T-cell (primary cell): ENCODE measurements around the gene PRSS38. TPM values are rescaled to one million over a fixed set of nuclear protein-coding genes. Genes with fewer than 3 reads are reported as not detected.

Experiments used
- ATAC-seq, 4 experiments: fragments of 200-7000 bp in 3 of 4; fragments of 150-1000 bp in 1 of 4; cut with Tn5 transposase; replicated peaks in 1 of 4; 1 replicate in 3 of 4; 2 replicates in 1 of 4; pipeline ENCODE4 v1.10.0; 2021; ENCODE audit warnings: moderate library complexity in 3 of 4, mild to moderate bottlenecking in 2 of 4, moderate number of reproducible peaks in 1 of 4
- CTCF ChIA-PET, 2 donors: fragments of 300-600 bp; sonication (Branson Sonifier 250); formaldehyde crosslinking; loops; one replicate each; lab custom pipeline; 2022; ENCODE audit warnings: antibody characterized with exemption in 2 of 2; lab: Charles Lee
- POLR2A ChIA-PET, 2 donors: fragments of 300-600 bp; sonication (Branson Sonifier 250); formaldehyde crosslinking; loops; one replicate each; lab custom pipeline; 2022; ENCODE audit warnings: antibody characterized with exemption in 2 of 2; lab: Charles Lee
- DNase-seq, 35 experiments: peaks; one replicate each; pipeline versions ENCODE4 v3.0.0 to v3.0.0-alpha.2; 2013 to 2023
- H3K27ac ChIP-seq: one replicate; pipeline ENCODE4 v1.5.1; 2013; ENCODE audit warnings: low read length
- H3K27me3 ChIP-seq, 2 experiments: replicated peaks in 1 of 2; 1 replicate in 1 of 2; 2 replicates in 1 of 2; pipeline versions ENCODE4 v1.6.1 to v1.7.0; 2013; ENCODE audit warnings: low read length in 1 of 2, mixed read lengths in 1 of 2; ENCODE audit not compliant: control insufficient read depth in 2 of 2, insufficient read depth in 2 of 2; ENCODE audit errors: extremely low read depth in 1 of 2
- H3K36me3 ChIP-seq, 2 donors: 1 replicate in 1 of 2; 2 replicates in 1 of 2; pipeline versions ENCODE4 v1.6.1 to v1.7.0; 2013; ENCODE audit warnings: low read length in 1 of 2; ENCODE audit not compliant: control insufficient read depth in 2 of 2, insufficient read depth in 1 of 2; ENCODE audit errors: extremely low read depth in 1 of 2
- H3K4me1 ChIP-seq, 2 experiments: 1 replicate in 1 of 2; 2 replicates in 1 of 2; pipeline versions ENCODE4 v1.6.1 to v1.7.0; 2013; ENCODE audit warnings: low read length in 2 of 2, mixed read lengths in 1 of 2; ENCODE audit not compliant: insufficient read depth in 2 of 2, control insufficient read depth in 1 of 2; ENCODE audit errors: extremely low read depth in 1 of 2
- H3K4me3 ChIP-seq, 2 donors: 1 replicate in 1 of 2; 2 replicates in 1 of 2; pipeline versions ENCODE4 v1.5.1 to v1.7.0; 2013; ENCODE audit warnings: mild to moderate bottlenecking in 2 of 2, low read length in 1 of 2, moderate library complexity in 1 of 2; ENCODE audit not compliant: control insufficient read depth in 1 of 2; ENCODE audit errors: extremely low read depth in 1 of 2
- H3K9me3 ChIP-seq: 2 replicates; pipeline ENCODE4 v1.7.0; 2013
- H3K27ac Mint-ChIP-seq, 2 donors: one replicate each; pipeline ENCODE4 v1.8.0; 2020 to 2021; ENCODE audit warnings: mild to moderate bottlenecking in 2 of 2, mixed read lengths in 2 of 2
- H3K27me3 Mint-ChIP-seq, 2 donors: one replicate each; pipeline ENCODE4 v1.8.0; 2021 to 2022; ENCODE audit warnings: mixed read lengths in 2 of 2
- H3K36me3 Mint-ChIP-seq: one replicate; pipeline ENCODE4 v1.8.0; 2021; ENCODE audit warnings: mixed read lengths
- H3K4me1 Mint-ChIP-seq, 3 donors: one replicate each; pipeline ENCODE4 v1.8.0; 2020 to 2022; ENCODE audit warnings: mixed read lengths in 3 of 3, mild to moderate bottlenecking in 1 of 3
- H3K4me3 Mint-ChIP-seq, 3 donors: one replicate each; pipeline ENCODE4 v1.8.0; 2020 to 2022; ENCODE audit warnings: mild to moderate bottlenecking in 3 of 3, mixed read lengths in 3 of 3, moderate library complexity in 3 of 3
- H3K9me3 Mint-ChIP-seq, 3 donors: one replicate each; pipeline ENCODE4 v1.8.0; 2020 to 2022; ENCODE audit warnings: mixed read lengths in 3 of 3
- WGBS: methylation state at CpG from one replicate; pipeline ENCODE4 v1.1.5; 2013; ENCODE audit warnings: missing lambda C conversion rate; ENCODE audit not compliant: insufficient coverage; 5-methylcytosine and 5-hydroxymethylcytosine counted together
- total RNA-seq, 35 experiments: library from RNA in 6 of 35; stranded (reverse) in 6 of 35; fragments of 120-200 nt in 1 of 35; gene quantifications; one replicate each; pipeline versions ENCODE4 v1.2.1 to v1.2.4 and lab custom pipeline; 2013 to 2026

PRSS38 gene
- total RNA-seq, 5 donors from 2014 or later (not counting 1 experiment from before 2014, with no cell fraction given), result not detected

DNA sequence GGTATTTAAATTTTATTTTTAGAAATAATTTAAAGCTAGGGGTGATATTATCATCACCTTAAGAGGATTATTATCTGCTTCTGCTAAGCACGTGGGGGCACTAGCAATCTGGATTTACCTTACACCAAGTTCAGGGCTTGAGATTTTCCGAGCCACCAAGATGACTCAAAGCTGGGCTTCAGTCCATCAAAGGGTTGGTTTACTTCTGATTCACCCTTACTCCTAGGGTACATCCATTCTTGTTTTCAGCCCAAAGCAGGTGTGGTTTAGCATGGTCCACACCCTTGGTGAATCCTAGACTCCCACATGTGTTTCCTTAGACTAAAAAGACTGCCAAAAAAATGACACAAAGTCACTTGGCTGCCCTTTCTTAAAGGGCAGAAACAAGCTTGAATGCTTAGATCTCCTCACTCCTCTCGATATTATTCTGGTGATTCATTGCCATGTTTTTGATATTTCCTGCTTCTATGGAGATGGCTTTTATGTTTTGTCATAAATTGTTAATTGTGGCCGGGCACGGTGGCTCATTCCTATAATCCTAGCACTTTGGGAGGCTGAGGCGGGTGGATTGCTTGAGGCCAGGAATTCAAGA is 9.8 kb upstream of the PRSS38 start:
- Histone ChIP-seq H3K9me3 (peaks cover 2% of the 10 kb centered on the region), H3K27me3 (no peaks in the 10 kb centered on the region), H3K4me1 (no peaks in the 10 kb centered on the region), H3K27ac (no peak overlapping the region), H3K4me3 (no peak overlapping the region), H3K36me3 (no peaks in the 10 kb centered on the region)
- DNase-seq (no peak), ATAC-seq (no peak)
- peaks cover 9 to 14% of the 10 kb centered on the region in 2 donors for H3K27me3 Mint-ChIP-seq
- H3K36me3 Mint-ChIP-seq, result no peaks in the 10 kb centered on the region
- POLR2A ChIA-PET, result no interaction called here
- H3K27ac Mint-ChIP-seq, result no peak overlapping the region
- H3K4me1 Mint-ChIP-seq, result peaks cover 7 to 15% (median 9%) of the 10 kb centered on the region in 3 donors
- no CpG with 5 or more reads among the region's 6 CpGs for WGBS
- peaks cover 5 to 18% (median 10%) of the 10 kb centered on the region in 3 donors for H3K9me3 Mint-ChIP-seq
- H3K4me3 Mint-ChIP-seq, result no peak overlapping the region
- CTCF ChIA-PET, result no interaction called here

DNA sequence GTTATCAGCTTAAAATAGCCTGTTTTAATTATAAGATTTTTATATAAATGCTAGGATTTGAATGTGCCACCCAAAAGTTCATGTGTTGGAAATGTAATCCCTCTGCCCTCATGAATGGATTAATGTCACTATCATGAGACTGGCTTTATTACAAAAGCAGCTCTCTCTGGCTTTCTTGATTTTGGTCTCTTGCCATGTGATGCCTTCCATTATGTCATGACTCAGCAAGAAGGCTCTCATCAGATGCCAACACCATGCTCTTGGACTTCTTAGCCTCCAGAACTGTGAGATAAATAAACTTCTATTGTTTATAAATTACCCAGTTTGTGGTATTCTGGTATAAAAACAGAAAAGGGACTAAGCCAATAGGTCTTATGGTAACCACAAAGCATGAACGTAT is 6.9 kb upstream of the PRSS38 start:
- ATAC-seq, result no peak
- H3K27ac ChIP-seq, result no peak overlapping the region
- Mint-ChIP-seq H3K9me3 (peaks cover 12 to 25% (median 22%) of the 10 kb centered on the region in 3 donors), H3K4me3 (no peak overlapping the region), H3K27me3 (peaks cover 9 to 11% of the 10 kb centered on the region in 2 donors), H3K4me1 (peaks cover 7 to 15% (median 9%) of the 10 kb centered on the region in 3 donors), H3K36me3 (peaks cover 6% of the 10 kb centered on the region), H3K27ac (peak overlapping the region in 1 of 2 donors; percentile 29)
- ChIA-PET CTCF (no interaction called here), POLR2A (no interaction called here)
- H3K27me3 ChIP-seq, result no peaks in the 10 kb centered on the region
- H3K4me3 ChIP-seq, result no peak overlapping the region
- peaks cover 2% of the 10 kb centered on the region for H3K9me3 ChIP-seq
- H3K4me1 ChIP-seq, result no peaks in the 10 kb centered on the region
- no peaks in the 10 kb centered on the region for H3K36me3 ChIP-seq
- DNase-seq, result no peak
- WGBS, result no CpG with 5 or more reads among the region's 1 CpG

- peaks cover 6% of the 10 kb centered on the region for H3K36me3 Mint-ChIP-seq
- peaks cover 9 to 11% of the 10 kb centered on the region in 2 donors for H3K27me3 Mint-ChIP-seq
Observed at GRCh38 chr1:227809026-227809425, 6.4 kb upstream of the PRSS38 start.

DNA sequence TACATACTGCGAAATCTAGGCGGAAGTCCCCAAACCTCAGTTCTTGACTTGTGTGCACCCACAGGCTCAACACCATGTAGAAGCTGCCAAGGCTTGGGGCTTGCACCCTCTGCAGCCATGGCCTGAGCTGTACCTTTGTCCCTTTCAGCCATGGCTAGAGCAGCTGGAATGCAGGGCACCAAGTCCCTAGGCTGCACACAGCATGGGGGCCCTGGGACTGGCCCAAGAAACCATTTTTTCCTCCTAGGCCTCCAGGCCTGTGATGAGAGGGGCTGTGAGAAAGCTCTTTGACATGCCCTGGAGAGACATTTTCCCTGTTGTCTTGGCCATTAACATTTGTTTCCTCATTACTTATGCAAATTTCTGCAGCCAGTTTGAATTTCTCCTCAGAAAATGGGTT is 1.5 kb upstream of the PRSS38 start:
- peaks cover 7 to 10% (median 9%) of the 10 kb centered on the region in 3 donors for H3K4me1 Mint-ChIP-seq
- Histone ChIP-seq H3K27me3 (no peaks in the 10 kb centered on the region), H3K36me3 (no peaks in the 10 kb centered on the region), H3K4me3 (no peak overlapping the region), H3K27ac (no peak overlapping the region), H3K9me3 (no peaks in the 10 kb centered on the region), H3K4me1 (peaks cover 0 to 11% of the 10 kb centered on the region in 2 experiments)
- no peak overlapping the region for H3K4me3 Mint-ChIP-seq
- H3K27me3 Mint-ChIP-seq, result no peaks in the 10 kb centered on the region
- no peak overlapping the region for H3K27ac Mint-ChIP-seq
- DNase-seq (no peak), ATAC-seq (no peak)
- ChIA-PET CTCF (no interaction called here), POLR2A (no interaction called here)
- 100% methylated on average over 2 of the region's 2 CpGs for WGBS
- peaks cover 10% of the 10 kb centered on the region for H3K36me3 Mint-ChIP-seq
- H3K9me3 Mint-ChIP-seq, result peaks cover 15 to 17% (median 16%) of the 10 kb centered on the region in 3 donors

More at GRCh38 chr1:227809026-227809425, 6.4 kb upstream of the PRSS38 start:
- Histone ChIP-seq H3K27ac (no peak overlapping the region), H3K4me3 (no peak overlapping the region), H3K4me1 (no peaks in the 10 kb centered on the region), H3K27me3 (no peaks in the 10 kb centered on the region), H3K36me3 (no peaks in the 10 kb centered on the region), H3K9me3 (peaks cover 2% of the 10 kb centered on the region)
- H3K9me3 Mint-ChIP-seq, result peaks cover 11 to 23% (median 20%) of the 10 kb centered on the region in 3 donors
- POLR2A ChIA-PET, result no interaction called here
- no peak for DNase-seq
- no CpG with 5 or more reads among the region's 2 CpGs for WGBS
- ATAC-seq, result no peak
- H3K27ac Mint-ChIP-seq, result peak overlapping the region in 1 of 2 donors; percentile 29
- H3K4me3 Mint-ChIP-seq, result no peak overlapping the region
- CTCF ChIA-PET, result no interaction called here
- peaks cover 7 to 15% (median 9%) of the 10 kb centered on the region in 3 donors for H3K4me1 Mint-ChIP-seq

DNA sequence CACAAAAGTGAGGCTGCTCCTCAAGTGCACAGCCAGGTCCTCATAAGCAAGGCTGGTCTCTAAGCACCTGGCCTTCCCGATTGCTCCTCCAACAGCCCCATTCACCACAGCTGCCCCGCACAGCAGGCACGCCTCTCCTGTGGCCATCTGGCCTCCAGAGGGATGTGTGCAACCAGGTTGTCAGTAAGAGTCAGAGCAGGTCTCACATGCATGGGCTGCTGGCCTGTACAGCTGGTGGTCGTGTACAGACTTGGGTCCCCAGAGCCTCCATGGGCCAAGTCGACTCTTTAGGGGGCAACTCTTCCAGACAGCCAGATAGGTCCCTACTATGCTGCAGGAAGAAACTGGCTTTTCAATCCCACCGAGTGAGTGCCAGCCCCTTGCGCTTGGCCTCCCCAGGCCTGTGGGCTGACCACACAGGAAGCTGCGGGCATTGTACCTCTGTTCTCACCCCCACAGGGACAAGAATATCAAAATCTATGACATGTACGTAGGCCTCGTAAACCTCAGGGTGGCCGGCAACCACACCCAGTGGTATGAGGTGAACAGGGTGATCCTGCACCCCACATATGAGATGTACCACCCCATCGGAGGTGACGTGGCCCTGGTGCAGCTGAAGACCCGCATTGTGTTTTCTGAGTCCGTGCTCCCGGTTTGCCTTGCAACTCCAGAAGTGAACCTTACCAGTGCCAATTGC is 1.4 kb downstream of the PRSS38 start:
- DNase-seq (peak in 3 of 35 experiments; percentile 7 to 15 (median 14)), ATAC-seq (no peak)
- Mint-ChIP-seq H3K27ac (no peak overlapping the region), H3K36me3 (peaks cover 13% of the 10 kb centered on the region), H3K4me3 (no peak overlapping the region), H3K9me3 (peaks cover 19 to 26% (median 23%) of the 10 kb centered on the region in 3 donors), H3K27me3 (no peaks in the 10 kb centered on the region), H3K4me1 (peaks cover 5 to 8% (median 7%) of the 10 kb centered on the region in 3 donors)
- Histone ChIP-seq H3K27ac (no peak overlapping the region), H3K4me1 (peaks cover 0 to 11% of the 10 kb centered on the region in 2 experiments), H3K4me3 (no peak overlapping the region), H3K36me3 (no peaks in the 10 kb centered on the region), H3K27me3 (no peaks in the 10 kb centered on the region), H3K9me3 (no peaks in the 10 kb centered on the region)
- POLR2A ChIA-PET, result no interaction called here
- 70% methylated on average over 16 of the region's 16 CpGs for WGBS
- CTCF ChIA-PET, result no interaction called here

- CTCF ChIA-PET, result no interaction called here
Observed at GRCh38 chr1:227823537-227823936, 8.1 kb downstream of the PRSS38 start.

More at GRCh38 chr1:227823537-227823936, 8.1 kb downstream of the PRSS38 start:
- Mint-ChIP-seq H3K4me1 (peaks cover 11 to 15% (median 13%) of the 10 kb centered on the region in 3 donors), H3K36me3 (peaks cover 6% of the 10 kb centered on the region), H3K9me3 (peaks cover 9 to 31% (median 9%) of the 10 kb centered on the region in 3 donors), H3K27me3 (peaks cover 4 to 8% of the 10 kb centered on the region in 2 donors), H3K27ac (no peak overlapping the region), H3K4me3 (no peak overlapping the region)
- no peaks in the 10 kb centered on the region for H3K9me3 ChIP-seq
- H3K36me3 ChIP-seq, result no peaks in the 10 kb centered on the region
- no peak for ATAC-seq
- no peak overlapping the region for H3K4me3 ChIP-seq
- peaks cover 0 to 4% of the 10 kb centered on the region in 2 experiments for H3K4me1 ChIP-seq
- no peak overlapping the region for H3K27ac ChIP-seq
- no CpG with 5 or more reads among the region's 1 CpG for WGBS
- H3K27me3 ChIP-seq, result peaks cover 0 to 3% of the 10 kb centered on the region in 2 experiments
- POLR2A ChIA-PET, result no interaction called here
- DNase-seq, result no peak
